ENCODE measurements around the gene ACAD8. TPM values are rescaled to one million over a fixed set of nuclear protein-coding genes. Genes with fewer than 3 reads are reported as not detected.

Gene ACAD8
- total and polyA plus RNA-seq, 10 of the 15 experiments (the other 5 are each of a cell fraction or from before 2014, with no cell fraction given), result 9.9 to 34.8 (median 22.2) TPM

- CTCF ChIA-PET, result no interaction called here
- no peaks in the 10 kb centered on the region for H3K4me1 ChIP-seq (ENCODE audit: control insufficient read depth, insufficient read depth, low read length)
- in situ Hi-C loops (cut with MboI), result no loop called here
- H4K20me1 ChIP-seq (ENCODE audit: control insufficient read depth, insufficient read depth), result no peaks in the 10 kb centered on the region
- TF ChIP-seq BRCA1 (IDR thresholded peaks at IDR 0.05; ENCODE audit: low read depth, low read length) (no peak), MEF2A (IDR thresholded peaks at IDR 0.05; ENCODE audit: insufficient read depth, low read depth, low read length) (no peak)
- ATAC-seq (no peak), FAIRE-seq (no peak), DNase-seq (ENCODE audit: low read depth, low spot score) (no peak)
- POLR2A ChIA-PET, result no interaction called here
- no peak overlapping the region for H3K4me3 ChIP-seq
- no peaks in the 10 kb centered on the region for H3K36me3 ChIP-seq (ENCODE audit: control insufficient read depth in 2 of 2, insufficient read depth in 2 of 2, low read length in 1 of 2)
- no peaks in the 10 kb centered on the region for H3K79me2 ChIP-seq (ENCODE audit: control insufficient read depth, insufficient read depth, low read length)
- H3K9me3 ChIP-seq (replicated peaks; ENCODE audit: control insufficient read depth, insufficient read depth, low read length), result no peaks in the 10 kb centered on the region
- SMC1A ChIA-PET (ENCODE audit: uncharacterized antibody, unreplicated experiment), result no interaction called here
- H3K27me3 ChIP-seq (replicated peaks in 1 of 2; ENCODE audit: control insufficient read depth in 2 of 2, insufficient read depth in 2 of 2, low read length in 1 of 2), result peaks cover 0 to 2% of the 10 kb centered on the region in 2 experiments; a peak in 1 of 4 replicates
- H3K9ac ChIP-seq (ENCODE audit: control insufficient read depth, insufficient read depth, low read length), result no peak overlapping the region
- H2AFZ ChIP-seq (ENCODE audit: control insufficient read depth, low read depth, low read length), result no peak overlapping the region
- no peak overlapping the region for H3K27ac ChIP-seq (ENCODE audit: control insufficient read depth, insufficient read depth)
- BruUV-seq (replicated peaks), result no TSS peak
- no peak overlapping the region for H3K4me2 ChIP-seq (ENCODE audit: control insufficient read depth, insufficient read depth)
- intact Hi-C loops (cut with micrococcal nuclease; ENCODE audit: unreplicated experiment), result no loop called here
- RAD21 ChIA-PET (ENCODE audit: unreplicated experiment), result no interaction called here
- 57% methylated on average over 13 of the region's 15 CpGs for WGBS (ENCODE audit: insufficient coverage, insufficient replicate concordance, low lambda C conversion rate, missing lambda C conversion rate)
These were observed 39.3 kb downstream of the ACAD8 start for GRCh38 chr11:134292661-134293060.

- intact Hi-C loops (cut with micrococcal nuclease; ENCODE audit: unreplicated experiment), result no loop called here
- Histone ChIP-seq H2AFZ (ENCODE audit: control insufficient read depth, low read depth, low read length) (no peak overlapping the region), H3K9ac (ENCODE audit: control insufficient read depth, insufficient read depth, low read length) (no peak overlapping the region), H3K9me3 (replicated peaks; ENCODE audit: control insufficient read depth, insufficient read depth, low read length) (no peaks in the 10 kb centered on the region), H3K27ac (ENCODE audit: control insufficient read depth, insufficient read depth) (no peak overlapping the region), H3K4me3 (no peak overlapping the region), H3K4me1 (ENCODE audit: control insufficient read depth, insufficient read depth, low read length) (no peaks in the 10 kb centered on the region), H4K20me1 (ENCODE audit: control insufficient read depth, insufficient read depth) (no peaks in the 10 kb centered on the region), H3K27me3 (replicated peaks in 1 of 2; ENCODE audit: control insufficient read depth in 2 of 2, insufficient read depth in 2 of 2, low read length in 1 of 2) (peaks cover 0 to 2% of the 10 kb centered on the region in 2 experiments; a peak in 1 of 4 replicates), H3K36me3 (ENCODE audit: control insufficient read depth in 2 of 2, insufficient read depth in 2 of 2, low read length in 1 of 2) (no peaks in the 10 kb centered on the region), H3K4me2 (ENCODE audit: control insufficient read depth, insufficient read depth) (no peak overlapping the region), H3K79me2 (ENCODE audit: control insufficient read depth, insufficient read depth, low read length) (no peaks in the 10 kb centered on the region)
- ChIA-PET CTCF (interaction anchor here (0.6 kb wide), 1 partner anchor 36 kb away, joined by 4 read pairs; no protein-coding TSS in a partner anchor), RAD21 (ENCODE audit: unreplicated experiment) (no interaction called here), SMC1A (ENCODE audit: uncharacterized antibody, unreplicated experiment) (no interaction called here), POLR2A (no interaction called here)
- no TSS peak for BruUV-seq (replicated peaks)
- FAIRE-seq (no peak), ATAC-seq (no peak), DNase-seq (ENCODE audit: low read depth, low spot score) (no peak)
- in situ Hi-C loops (cut with MboI), result no loop called here
- WGBS (ENCODE audit: insufficient coverage, insufficient replicate concordance, low lambda C conversion rate, missing lambda C conversion rate), result 38% methylated on average over 20 of the region's 20 CpGs
- no peak for TF ChIP-seq MEF2A (IDR thresholded peaks at IDR 0.05; ENCODE audit: insufficient read depth, low read depth, low read length)
- no peak for TF ChIP-seq SIX5 (IDR thresholded peaks at IDR 0.05; ENCODE audit: low read depth, low read length, severe bottlenecking)
- TF ChIP-seq NFYB (IDR thresholded peaks at IDR 0.05; ENCODE audit: insufficient read depth, low read depth, low read length), result no peak
These were observed 40.0 kb downstream of the ACAD8 start for GRCh38 chr11:134293119-134294113.

Data from GM12878 (cell line).